Activated naive CD4-positive, alpha-beta T cell treated with anti-CD3 and anti-CD28 coated beads, Interleukin-2, amount 50 U/mL, for 72 hours (primary cell): Measurements from ENCODE around the gene CAMTA1. TPM values are rescaled to one million over a fixed set of nuclear protein-coding genes. Genes with fewer than 3 reads are reported as not detected.

Source experiments
- ATAC-seq, 2 donors: fragments of 150-1000 bp; cut with Tn5 transposase; 2 replicates each; pipeline ENCODE4 v1.10.0; 2021; ENCODE audit warnings: mild to moderate bottlenecking in 2 of 2, moderate library complexity in 2 of 2
- DNase-seq, 2 donors: peaks; one replicate each; pipeline ENCODE4 v3.0.0; 2021 to 2022; ENCODE audit warnings: low spot score in 2 of 2
- H3K27ac Mint-ChIP-seq, 2 donors: one replicate each; pipeline ENCODE4 v1.8.0; 2022; ENCODE audit warnings: mild to moderate bottlenecking in 2 of 2, mixed read lengths in 2 of 2
- H3K36me3 Mint-ChIP-seq, 2 donors: one replicate each; pipeline ENCODE4 v1.8.0; 2022; ENCODE audit warnings: mixed read lengths in 2 of 2
- H3K9me3 Mint-ChIP-seq, 2 donors: one replicate each; pipeline ENCODE4 v1.8.0; 2022; ENCODE audit warnings: mixed read lengths in 2 of 2
- total RNA-seq, 2 donors: library from RNA; stranded (reverse); gene quantifications; one replicate each; pipeline ENCODE4 v1.2.3, GENCODE V29; 2022

CAMTA1 gene
- total RNA-seq, 2 donors from 2014 or later = 50.4 to 76.4 TPM

DNA sequence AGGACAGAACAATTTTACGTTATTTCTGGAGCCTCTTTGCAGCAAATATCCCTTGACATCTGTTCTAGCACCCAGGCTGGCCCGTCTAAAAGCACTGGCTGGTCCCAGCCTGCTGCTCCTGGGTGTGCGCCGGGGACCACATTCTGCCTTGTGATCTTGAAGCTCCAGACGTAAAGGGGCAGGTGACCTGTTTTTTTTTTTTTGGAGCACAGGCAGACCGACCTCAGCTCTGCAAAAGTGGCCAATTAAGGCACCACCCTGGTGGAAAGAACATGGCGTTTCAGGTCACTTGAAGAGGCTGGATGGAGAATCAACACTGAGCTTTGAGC, 13.8 kb upstream of the CAMTA1 start:
- no peaks in the 10 kb centered on the region for H3K36me3 Mint-ChIP-seq
- H3K9me3 Mint-ChIP-seq = peaks cover 0 to 3% of the 10 kb centered on the region in 2 donors
- no peak for ATAC-seq
- DNase-seq = no peak
- H3K27ac Mint-ChIP-seq = no peak overlapping the region

DNA sequence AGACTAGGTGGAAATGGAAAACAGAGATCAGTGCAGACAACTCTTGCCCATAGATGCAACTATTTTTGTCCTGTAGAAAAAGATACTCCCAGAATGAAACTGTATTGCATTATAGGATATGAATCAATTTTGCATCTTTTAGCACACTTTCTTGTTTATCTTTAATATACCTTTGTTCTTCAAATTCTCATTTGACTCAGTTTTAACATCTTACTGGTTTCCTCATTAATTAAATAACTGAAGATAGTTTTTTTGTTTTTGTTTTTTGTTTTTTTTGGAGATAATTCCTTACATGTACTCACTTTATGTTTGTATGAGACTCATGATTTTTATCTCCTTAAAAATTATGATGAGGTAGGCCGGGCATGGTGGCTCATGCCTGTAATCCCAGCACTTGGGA, 10.9 kb upstream of the CAMTA1 start:
- no peaks in the 10 kb centered on the region for H3K36me3 Mint-ChIP-seq

DNA sequence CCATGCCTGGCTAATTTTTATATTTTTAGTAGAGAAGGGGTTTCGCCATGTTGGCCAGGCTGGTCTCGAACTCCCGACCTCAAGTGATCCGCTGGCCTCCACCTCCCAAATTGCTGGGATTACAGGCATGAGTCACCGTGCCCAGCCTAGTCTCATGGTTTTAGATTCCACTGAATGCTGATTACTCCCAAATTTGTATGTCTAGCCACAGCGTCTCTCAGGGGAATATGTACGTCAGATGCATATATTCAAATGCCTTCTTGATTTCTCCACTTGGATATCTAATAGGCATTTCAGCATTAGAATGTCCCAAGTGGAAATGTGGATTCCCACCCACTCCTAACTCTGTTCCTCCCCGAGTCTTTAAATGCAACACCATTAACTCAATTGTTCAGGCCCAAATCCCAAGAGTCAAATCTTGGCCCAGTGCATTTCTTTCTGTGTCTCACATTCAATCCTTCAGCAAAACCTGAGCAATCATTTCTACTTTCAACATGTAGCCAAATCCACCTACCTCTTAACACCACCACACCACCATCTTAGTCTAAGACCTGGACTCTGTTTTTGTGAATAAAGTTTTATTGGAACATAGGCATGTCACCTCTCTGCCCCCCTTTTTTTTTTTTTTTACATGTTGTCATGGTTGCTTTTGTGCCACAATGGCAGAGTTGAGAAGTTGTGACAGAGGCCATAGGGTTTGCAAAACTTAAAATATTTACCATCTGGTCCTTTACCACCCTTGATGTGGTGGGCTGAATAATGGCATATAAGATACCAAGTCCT, 9.8 kb upstream of the CAMTA1 start:
- Mint-ChIP-seq H3K9me3 (peaks cover 0 to 3% of the 10 kb centered on the region in 2 donors), H3K36me3 (no peaks in the 10 kb centered on the region), H3K27ac (no peak overlapping the region)
- ATAC-seq = no peak
- no peak for DNase-seq

More for the DNA sequence above, 10.9 kb upstream of the CAMTA1 start:
- H3K9me3 Mint-ChIP-seq = peaks cover 0 to 3% of the 10 kb centered on the region in 2 donors
- no peak for ATAC-seq
- no peak overlapping the region for H3K27ac Mint-ChIP-seq
- DNase-seq = no peak

DNA sequence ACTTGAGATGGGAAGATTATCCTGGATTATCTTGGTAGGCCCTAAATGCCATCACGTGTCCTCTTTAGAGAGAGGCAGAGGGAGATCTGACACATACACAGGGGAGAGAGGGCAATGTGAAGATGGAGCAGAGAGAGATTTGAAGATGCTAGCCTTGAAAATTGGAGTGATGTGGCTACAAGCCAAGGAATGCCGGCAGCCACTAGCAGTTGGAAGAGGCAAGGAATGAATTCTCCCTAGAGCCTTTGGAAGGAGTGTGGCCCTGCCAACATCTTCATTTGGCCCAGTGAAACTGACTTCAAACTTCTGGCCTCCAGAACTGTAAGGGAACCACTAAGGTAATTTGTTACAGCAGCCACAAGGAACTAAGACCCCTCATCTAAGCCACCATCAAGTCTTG, 8.9 kb upstream of the CAMTA1 start:
- H3K27ac Mint-ChIP-seq = no peak overlapping the region
- no peak for ATAC-seq

DNA sequence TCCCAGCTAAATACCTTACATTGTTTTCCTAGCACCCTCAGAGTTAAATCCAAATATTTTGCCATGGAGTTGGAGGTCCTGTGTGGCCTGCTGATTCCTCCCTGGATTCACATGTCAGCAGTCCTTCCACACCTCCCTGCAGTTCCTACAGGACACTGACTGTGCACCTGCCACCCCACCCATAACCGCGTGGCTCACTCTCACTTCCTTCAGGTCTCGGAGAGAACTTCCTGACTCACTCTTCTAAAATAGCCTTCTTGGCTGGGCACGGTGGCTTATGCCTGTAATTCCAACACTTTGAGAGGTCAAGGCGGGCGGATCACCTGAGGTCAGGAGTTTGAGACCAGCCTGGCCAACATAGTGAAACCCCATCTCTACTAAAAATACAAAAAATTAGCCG, 8.4 kb upstream of the CAMTA1 start:
- no peak overlapping the region for H3K27ac Mint-ChIP-seq
- DNase-seq (no peak), ATAC-seq (no peak)
- H3K36me3 Mint-ChIP-seq = no peaks in the 10 kb centered on the region
- peaks cover 0 to 3% of the 10 kb centered on the region in 2 donors for H3K9me3 Mint-ChIP-seq

More for the DNA sequence above, 8.9 kb upstream of the CAMTA1 start:
- Mint-ChIP-seq H3K9me3 (peaks cover 0 to 3% of the 10 kb centered on the region in 2 donors), H3K36me3 (no peaks in the 10 kb centered on the region)
- no peak for DNase-seq

DNA sequence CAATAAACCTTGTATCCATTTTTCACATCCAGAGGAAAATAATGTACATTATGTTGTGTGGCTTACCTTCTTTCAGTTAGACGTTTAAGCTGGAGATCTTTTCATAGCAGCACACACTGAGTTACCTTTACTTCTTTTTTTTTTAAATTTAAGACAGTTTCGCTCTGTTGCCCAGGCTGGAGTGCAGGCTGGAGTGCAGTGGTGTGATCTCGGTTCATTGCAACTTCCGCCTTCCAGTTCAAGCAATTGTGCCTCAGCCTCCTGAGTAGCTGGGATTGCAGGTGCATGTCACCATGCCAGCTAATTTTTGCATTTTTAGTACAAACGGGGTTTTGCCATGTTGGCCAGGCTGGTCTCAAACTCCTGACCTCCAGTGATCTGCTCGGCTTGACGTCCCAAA, 7.4 kb upstream of the CAMTA1 start:
- Mint-ChIP-seq H3K36me3 (no peaks in the 10 kb centered on the region), H3K9me3 (peaks cover 0 to 3% of the 10 kb centered on the region in 2 donors), H3K27ac (no peak overlapping the region)
- ATAC-seq = no peak
- no peak for DNase-seq

DNA sequence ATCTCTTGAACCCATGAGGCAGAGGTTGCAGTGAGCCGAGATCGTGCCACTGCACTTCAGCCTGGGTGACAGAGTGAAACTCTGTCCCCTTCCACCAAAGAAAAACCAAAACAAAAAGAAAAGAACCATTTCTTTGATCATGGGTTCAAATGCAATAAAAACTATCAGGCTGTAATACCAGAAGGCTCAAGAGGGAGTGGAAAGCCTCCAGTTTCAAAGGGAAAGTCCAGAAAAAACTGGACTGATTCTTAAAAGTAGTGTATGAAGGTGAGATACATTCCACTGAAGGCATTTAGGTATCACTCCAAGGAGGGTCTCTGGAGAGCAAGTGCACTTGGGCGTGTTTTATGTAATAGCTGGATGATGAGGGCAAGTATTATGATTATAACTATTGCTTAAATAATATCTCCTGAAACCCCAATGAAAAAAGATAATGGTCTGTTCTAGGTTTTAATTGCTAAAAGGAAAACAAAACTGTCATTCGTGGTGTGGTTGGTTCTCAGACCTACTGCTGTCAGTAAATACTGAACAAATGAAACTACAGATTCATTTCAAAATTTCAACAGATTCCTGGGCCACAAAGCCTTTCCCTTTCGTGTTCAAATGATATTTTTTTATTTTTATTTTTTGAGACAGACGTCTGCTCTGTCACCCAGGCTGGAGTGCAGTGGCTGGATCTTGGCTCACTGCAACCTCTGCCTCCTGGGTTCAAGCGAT, 6.0 kb upstream of the CAMTA1 start:
- DNase-seq (no peak), ATAC-seq (peak in 1 of 2 donors; percentile 64)
- Mint-ChIP-seq H3K27ac (no peak overlapping the region), H3K9me3 (peaks cover 0 to 3% of the 10 kb centered on the region in 2 donors), H3K36me3 (no peaks in the 10 kb centered on the region)

GRCh38 chr1:6782151-6782550, 3.1 kb upstream of the CAMTA1 start:
- H3K9me3 Mint-ChIP-seq = no peaks in the 10 kb centered on the region
- DNase-seq (no peak), ATAC-seq (no peak)
- no peak overlapping the region for H3K27ac Mint-ChIP-seq
- peaks cover 10 to 12% of the 10 kb centered on the region in 2 donors for H3K36me3 Mint-ChIP-seq

GRCh38 chr1:6783221-6783620, 2.0 kb upstream of the CAMTA1 start:
- H3K36me3 Mint-ChIP-seq = peaks cover 12 to 18% of the 10 kb centered on the region in 2 donors
- no peak overlapping the region for H3K27ac Mint-ChIP-seq
- no peaks in the 10 kb centered on the region for H3K9me3 Mint-ChIP-seq
- ATAC-seq (no peak), DNase-seq (no peak)

DNA sequence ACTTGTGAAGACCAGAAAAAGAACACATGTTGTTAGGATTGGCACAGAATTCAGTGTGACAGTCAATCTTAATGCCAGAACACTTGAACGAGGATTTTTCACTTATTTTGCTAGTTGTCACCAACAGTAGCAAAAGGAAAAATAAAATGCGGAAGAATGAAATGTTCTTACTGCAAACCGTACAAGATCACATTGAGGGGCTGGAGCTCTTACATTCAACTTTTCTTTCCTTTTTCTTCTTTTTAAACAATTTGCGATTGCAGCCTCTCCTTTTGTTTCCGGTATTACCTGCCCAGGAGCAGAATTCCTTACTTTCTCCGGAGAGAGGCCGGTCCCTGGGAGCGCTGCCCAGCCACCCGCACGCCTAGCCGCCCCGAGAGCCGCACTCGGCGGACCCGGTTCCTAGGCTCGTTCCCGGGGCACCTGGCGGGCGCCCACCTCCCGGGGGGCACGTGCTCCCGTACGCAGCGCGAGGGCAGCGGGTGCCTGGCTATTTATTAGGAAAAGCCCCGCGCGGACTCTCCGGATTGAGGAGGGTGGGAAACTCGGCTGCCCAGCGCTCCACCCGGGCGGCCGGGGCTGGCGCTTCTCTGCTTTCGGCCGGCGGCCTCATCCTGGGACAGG, 1.2 kb upstream of the CAMTA1 start:
- H3K36me3 Mint-ChIP-seq = peaks cover 12 to 26% of the 10 kb centered on the region in 2 donors
- ATAC-seq (no peak), DNase-seq (no peak)
- H3K9me3 Mint-ChIP-seq = no peaks in the 10 kb centered on the region
- peak overlapping the region; percentile 93 to 94 for H3K27ac Mint-ChIP-seq

- DNase-seq = peak; percentile 98 to 100
- Mint-ChIP-seq H3K27ac (peak overlapping the region; percentile 93 to 94), H3K9me3 (no peaks in the 10 kb centered on the region), H3K36me3 (peaks cover 12 to 28% of the 10 kb centered on the region in 2 donors)
- peak; percentile 83 for ATAC-seq
These were observed 515 bp upstream of the CAMTA1 start for GRCh38 chr1:6784560-6785317.

- DNase-seq (peak; percentile 33 to 65), ATAC-seq (peak in 1 of 2 donors; percentile 10)
- peaks cover 12 to 28% of the 10 kb centered on the region in 2 donors for H3K36me3 Mint-ChIP-seq
- peak overlapping the region; percentile 93 to 100 for H3K27ac Mint-ChIP-seq
- no peaks in the 10 kb centered on the region for H3K9me3 Mint-ChIP-seq
These were observed 663 bp downstream of the CAMTA1 start for GRCh38 chr1:6785728-6786505.

DNA sequence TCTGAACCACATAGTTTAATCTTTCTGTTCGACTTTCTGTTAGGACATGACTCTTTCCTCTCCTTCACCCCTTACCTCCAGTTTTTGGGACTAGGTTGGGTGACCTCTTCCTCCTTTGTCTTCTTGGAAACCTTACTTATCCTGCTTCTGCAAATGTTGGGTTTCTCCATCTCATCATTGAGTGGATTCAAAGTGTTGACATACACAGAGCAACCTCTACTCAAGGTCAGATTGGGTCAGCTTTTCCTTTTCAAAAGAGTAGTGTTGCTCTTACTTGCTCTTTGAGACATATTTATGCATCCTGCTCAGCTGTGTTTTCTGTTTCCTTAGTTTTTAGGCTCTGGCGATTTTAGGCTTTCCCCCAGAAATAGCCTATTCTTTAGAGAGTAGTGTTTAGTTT, 3.7 kb downstream of the CAMTA1 start:
- DNase-seq = no peak
- H3K27ac Mint-ChIP-seq = peak overlapping the region in 1 of 2 donors; percentile 51
- ATAC-seq = no peak
- H3K36me3 Mint-ChIP-seq = peaks cover 12 to 28% of the 10 kb centered on the region in 2 donors
- no peaks in the 10 kb centered on the region for H3K9me3 Mint-ChIP-seq

DNA sequence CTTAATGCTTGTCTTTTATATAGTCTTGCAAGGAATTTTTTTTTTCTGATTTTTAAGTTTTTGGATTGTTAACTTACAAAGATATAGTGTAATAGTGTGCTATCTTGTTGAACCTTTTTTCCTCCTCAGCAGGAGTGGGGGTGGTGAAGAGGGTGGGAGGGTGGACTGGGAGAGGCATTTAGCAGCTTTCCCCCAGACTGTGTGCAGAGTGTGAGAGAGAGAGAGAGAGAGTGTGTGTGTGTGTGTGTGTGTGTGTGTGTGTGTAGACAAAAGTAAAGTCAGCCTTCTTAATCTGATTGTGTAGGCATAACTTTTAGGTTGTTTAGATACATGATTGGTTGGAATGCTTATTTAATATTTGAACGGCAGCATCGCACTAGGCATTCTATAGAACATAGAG, 4.9 kb downstream of the CAMTA1 start:
- H3K27ac Mint-ChIP-seq = no peak overlapping the region
- no peaks in the 10 kb centered on the region for H3K9me3 Mint-ChIP-seq
- ATAC-seq (no peak), DNase-seq (no peak)
- H3K36me3 Mint-ChIP-seq = peaks cover 12 to 28% of the 10 kb centered on the region in 2 donors

DNA sequence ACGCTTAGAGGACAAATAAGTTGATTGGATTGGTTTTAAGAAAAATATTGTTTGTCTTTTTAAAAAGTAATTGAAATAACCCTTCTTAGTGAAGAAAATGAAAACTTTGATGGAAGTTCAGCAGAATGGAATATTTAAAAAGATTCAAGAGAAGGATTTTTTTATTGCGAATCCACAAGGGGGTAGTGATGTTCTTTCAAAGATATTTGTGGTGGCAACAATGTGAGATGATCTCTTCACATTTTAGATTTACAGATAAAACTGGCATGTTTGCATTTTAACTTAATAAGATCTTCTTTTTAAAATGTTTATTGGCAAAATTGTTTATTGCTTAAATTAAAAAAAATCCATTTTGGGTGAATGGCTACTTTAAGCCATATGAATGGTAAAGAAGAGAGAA, 8.9 kb downstream of the CAMTA1 start:
- Mint-ChIP-seq H3K36me3 (peaks cover 0 to 4% of the 10 kb centered on the region in 2 donors), H3K9me3 (no peaks in the 10 kb centered on the region), H3K27ac (no peak overlapping the region)
- ATAC-seq (no peak), DNase-seq (no peak)

DNA sequence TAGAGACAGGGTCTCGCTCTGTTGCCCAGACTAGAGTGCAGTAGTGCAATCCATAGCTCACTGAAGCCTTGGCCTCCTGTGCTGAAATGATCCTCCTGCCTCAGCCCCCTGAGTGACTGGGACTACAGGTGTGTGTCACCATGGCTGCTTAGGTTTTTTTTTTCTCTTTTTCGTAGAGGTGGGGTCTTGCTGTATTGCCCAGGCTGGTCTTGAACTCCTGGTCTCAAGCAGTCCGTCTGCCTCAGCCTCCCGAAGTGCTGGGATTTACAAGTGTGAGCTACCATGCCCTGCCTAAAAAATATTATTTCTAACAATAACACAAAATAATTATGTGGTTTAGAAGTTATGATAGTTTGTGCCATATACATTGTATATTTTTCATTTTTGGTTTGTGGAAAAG, 9.9 kb downstream of the CAMTA1 start:
- DNase-seq = no peak
- no peak overlapping the region for H3K27ac Mint-ChIP-seq
- ATAC-seq = no peak

More for the DNA sequence above, 9.9 kb downstream of the CAMTA1 start:
- H3K36me3 Mint-ChIP-seq = peaks cover 0 to 4% of the 10 kb centered on the region in 2 donors
- H3K9me3 Mint-ChIP-seq = no peaks in the 10 kb centered on the region
